NCI-H2029 treated with DMSO at 0.1 percent for 48 hours (cell line): ENCODE measurements around the gene FUBP1.
"Not testable (repeated sequence)": the region's sequence is repeated elsewhere in the genome, so short reads cannot be mapped to it uniquely, and the experiment has no call there.

Source experiments
- DNase-seq: peaks from one replicate; lab custom pipeline; 2025; lab: John Stamatoyannopoulos, UW

FUBP1 gene

GRCh38 chr1:77978969-77979876, at the start of gene FUBP1:
FUBP1 (minus strand) TSS chr1:77979072; CDS start chr1:77979004, 68 bp downstream.
- DNase-seq, result peak; percentile 98

- DNase-seq, result not testable (repeated sequence)
Observed at GRCh38 chr1:78021134-78021533, 42.3 kb upstream of the FUBP1 start.

GRCh38 chr1:78019024-78019423, 40.2 kb upstream of the FUBP1 start:
- DNase-seq, result no peak

GRCh38 chr1:78015148-78015547, 36.3 kb upstream of the FUBP1 start:
- no peak for DNase-seq

- no peak for DNase-seq
Observed at GRCh38 chr1:78011050-78011449, 32.2 kb upstream of the FUBP1 start.

- no peak for DNase-seq
Observed at GRCh38 chr1:78009836-78010235, 31.0 kb upstream of the FUBP1 start.

GRCh38 chr1:78009276-78009675, 30.4 kb upstream of the FUBP1 start:
- DNase-seq, result no peak

GRCh38 chr1:78007677-78008341, 28.9 kb upstream of the FUBP1 start:
- no peak for DNase-seq

GRCh38 chr1:78006521-78006920, 27.6 kb upstream of the FUBP1 start:
- DNase-seq, result no peak

- no peak for DNase-seq
Observed at GRCh38 chr1:78005755-78006154, 26.9 kb upstream of the FUBP1 start.

GRCh38 chr1:78005448-78005722, 26.5 kb upstream of the FUBP1 start:
- no peak for DNase-seq

- DNase-seq, result no peak
Observed at GRCh38 chr1:78004719-78005447, 26.0 kb upstream of the FUBP1 start, which contains the start of gene DNAJB4. DNAJB4 (plus strand) TSS chr1:78004939; CDS start chr1:78005111, 172 bp downstream.

- no peak for DNase-seq
Observed at GRCh38 chr1:78003882-78004718, 25.2 kb upstream of the FUBP1 start.

- no peak for DNase-seq
Observed at GRCh38 chr1:78003070-78003746, 24.3 kb upstream of the FUBP1 start.

GRCh38 chr1:78000536-78000935, 21.7 kb upstream of the FUBP1 start:
- not testable (repeated sequence) for DNase-seq

GRCh38 chr1:77996734-77997133, 17.9 kb upstream of the FUBP1 start:
- DNase-seq, result no peak

GRCh38 chr1:77994117-77994705, 15.3 kb upstream of the FUBP1 start:
- DNase-seq, result no peak

GRCh38 chr1:77991638-77992037, 12.8 kb upstream of the FUBP1 start:
- no peak for DNase-seq

GRCh38 chr1:77990629-77991204, 11.8 kb upstream of the FUBP1 start:
- DNase-seq, result no peak

- no peak for DNase-seq
Observed at GRCh38 chr1:77989744-77990143, 10.9 kb upstream of the FUBP1 start.
